IPS-20b (cell line): Measurements from ENCODE around the gene FBXO42.

Experiments
- H3K27ac ChIP-seq: one replicate; pipeline ENCODE4 v1.5.1; 2013; ENCODE audit warnings: low read length
- H3K27me3 ChIP-seq: 2 replicates; pipeline ENCODE4 v1.6.1; 2013; ENCODE audit warnings: mild to moderate bottlenecking, low read length, inconsistent platforms; ENCODE audit not compliant: insufficient read depth
- H3K36me3 ChIP-seq: 2 replicates; pipeline ENCODE4 v1.6.1; 2013; ENCODE audit warnings: low read depth, mild to moderate bottlenecking, inconsistent platforms, low read length, moderate library complexity; ENCODE audit not compliant: insufficient read depth
- H3K4me1 ChIP-seq: 2 replicates; pipeline ENCODE4 v1.6.1; 2013; ENCODE audit warnings: mild to moderate bottlenecking, control low read depth, inconsistent platforms, low read length, moderate library complexity; ENCODE audit not compliant: insufficient read depth
- H3K4me3 ChIP-seq: 2 replicates; pipeline ENCODE4 v1.5.1; 2013; ENCODE audit warnings: mild to moderate bottlenecking, low read length, inconsistent platforms
- H3K9ac ChIP-seq: 2 replicates; pipeline ENCODE4 v1.6.1; 2013; ENCODE audit warnings: low read depth, mild to moderate bottlenecking, inconsistent platforms, low read length, moderate library complexity
- H3K9me3 ChIP-seq: 2 replicates; pipeline ENCODE4 v1.6.1; 2013; ENCODE audit warnings: mild to moderate bottlenecking, low read depth, low read length, inconsistent platforms; ENCODE audit not compliant: insufficient read depth

Gene FBXO42

DNA sequence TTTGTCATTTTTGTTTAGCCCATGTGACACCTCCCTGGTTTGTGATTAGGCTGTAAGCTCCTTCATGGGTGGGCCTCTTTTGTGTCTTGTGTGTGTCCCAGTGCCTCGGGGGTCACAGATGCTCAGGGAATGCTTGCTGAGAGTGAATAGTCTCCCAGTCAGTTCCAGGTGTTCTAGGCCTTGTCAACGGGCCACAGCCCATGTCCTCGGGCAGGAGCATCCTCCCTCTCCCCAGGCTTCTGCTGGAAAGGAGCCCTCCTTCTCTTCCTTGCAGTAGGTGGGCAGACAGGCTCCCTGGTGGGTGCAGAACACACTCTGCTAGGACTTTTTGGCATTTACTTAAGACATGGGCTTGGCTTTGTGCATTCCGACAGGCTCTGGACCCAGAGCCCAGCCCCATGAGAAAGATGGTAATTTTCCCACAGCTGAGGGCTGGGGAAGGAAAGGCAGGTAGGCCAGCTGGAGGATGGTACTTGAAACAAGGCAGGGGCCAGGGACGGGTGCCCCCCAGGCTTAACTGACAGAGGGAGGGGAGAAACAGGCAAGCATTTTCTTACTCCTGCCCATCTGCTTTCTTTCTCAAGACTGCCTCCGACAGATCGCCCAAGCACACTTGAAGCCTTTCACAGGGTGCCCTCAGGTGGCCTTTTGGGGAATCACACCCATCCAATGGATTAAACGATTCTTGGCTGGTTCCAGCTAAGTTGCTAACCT, 108.2 kb downstream of the FBXO42 start:
- no peak overlapping the region for H3K4me3 ChIP-seq
- H3K9ac ChIP-seq, result 0 out of 2 replicates have a peak overlapping the region, but pooled peaks have one; percentile 12
- H3K27ac ChIP-seq, result no peak overlapping the region
- no peaks in the 10 kb centered on the region for H3K4me1 ChIP-seq
- H3K36me3 ChIP-seq, result peaks cover 12% of the 10 kb centered on the region; the same call in 1 of the 2 replicates
- no peaks in the 10 kb centered on the region for H3K9me3 ChIP-seq
- H3K27me3 ChIP-seq, result no peaks in the 10 kb centered on the region

GRCh38 chr1:16243215-16243610, 109.1 kb downstream of the FBXO42 start:
- Histone ChIP-seq H3K27me3 (no peaks in the 10 kb centered on the region), H3K36me3 (peaks cover 7% of the 10 kb centered on the region; the same call in 1 of the 2 replicates), H3K4me1 (no peaks in the 10 kb centered on the region), H3K4me3 (no peak overlapping the region), H3K9me3 (no peaks in the 10 kb centered on the region), H3K27ac (no peak overlapping the region), H3K9ac (no peak overlapping the region)

- Histone ChIP-seq H3K9me3 (no peaks in the 10 kb centered on the region), H3K36me3 (peaks cover 7% of the 10 kb centered on the region; the same call in 1 of the 2 replicates), H3K9ac (no peak overlapping the region), H3K4me3 (no peak overlapping the region), H3K27ac (no peak overlapping the region), H3K27me3 (no peaks in the 10 kb centered on the region), H3K4me1 (no peaks in the 10 kb centered on the region)
Observed at GRCh38 chr1:16242556-16243214, 109.6 kb downstream of the FBXO42 start.

GRCh38 chr1:16241221-16241708, 111.0 kb downstream of the FBXO42 start:
- Histone ChIP-seq H3K27ac (no peak overlapping the region), H3K9me3 (no peaks in the 10 kb centered on the region), H3K9ac (no peak overlapping the region), H3K36me3 (no peaks in the 10 kb centered on the region), H3K27me3 (peaks cover 3% of the 10 kb centered on the region), H3K4me1 (peaks cover 3% of the 10 kb centered on the region; the same call in 1 of the 2 replicates), H3K4me3 (no peak overlapping the region)

- Histone ChIP-seq H3K27me3 (peaks cover 8% of the 10 kb centered on the region), H3K9ac (no peak overlapping the region)
Observed at GRCh38 chr1:16239972-16240491, 112.2 kb downstream of the FBXO42 start.

GRCh38 chr1:16237343-16237830, 114.9 kb downstream of the FBXO42 start:
- H3K4me1 ChIP-seq, result peaks cover 3% of the 10 kb centered on the region; the same call in 1 of the 2 replicates
- no peaks in the 10 kb centered on the region for H3K36me3 ChIP-seq
- H3K4me3 ChIP-seq, result peak overlapping the region; percentile 88
- H3K9ac ChIP-seq, result peak overlapping the region; percentile 78; the same call in 1 of the 2 replicates
- H3K27me3 ChIP-seq, result peaks cover 8% of the 10 kb centered on the region
- H3K27ac ChIP-seq, result no peak overlapping the region
- H3K9me3 ChIP-seq, result no peaks in the 10 kb centered on the region

More at GRCh38 chr1:16239972-16240491, 112.2 kb downstream of the FBXO42 start:
- H3K36me3 ChIP-seq, result no peaks in the 10 kb centered on the region
- peaks cover 3% of the 10 kb centered on the region; the same call in 1 of the 2 replicates for H3K4me1 ChIP-seq
- H3K9me3 ChIP-seq, result no peaks in the 10 kb centered on the region
- H3K27ac ChIP-seq, result no peak overlapping the region
- no peak overlapping the region for H3K4me3 ChIP-seq

- Histone ChIP-seq H3K36me3 (no peaks in the 10 kb centered on the region), H3K9me3 (no peaks in the 10 kb centered on the region), H3K9ac (peak within 1 kb of the TSS; percentile 78; the same call in 1 of the 2 replicates), H3K4me3 (peak within 1 kb of the TSS; percentile 88), H3K4me1 (peaks cover 3% of the 10 kb centered on the region; the same call in 1 of the 2 replicates), H3K27me3 (peaks cover 8% of the 10 kb centered on the region), H3K27ac (no peak within 1 kb of the TSS)
Observed at GRCh38 chr1:16236511-16237342, 115.6 kb downstream of the FBXO42 start, which contains the start of gene CPLANE2. TSS of gene CPLANE2 (minus strand) at chr1:16237183. CDS start at chr1:16236742, 441 bp downstream.

DNA sequence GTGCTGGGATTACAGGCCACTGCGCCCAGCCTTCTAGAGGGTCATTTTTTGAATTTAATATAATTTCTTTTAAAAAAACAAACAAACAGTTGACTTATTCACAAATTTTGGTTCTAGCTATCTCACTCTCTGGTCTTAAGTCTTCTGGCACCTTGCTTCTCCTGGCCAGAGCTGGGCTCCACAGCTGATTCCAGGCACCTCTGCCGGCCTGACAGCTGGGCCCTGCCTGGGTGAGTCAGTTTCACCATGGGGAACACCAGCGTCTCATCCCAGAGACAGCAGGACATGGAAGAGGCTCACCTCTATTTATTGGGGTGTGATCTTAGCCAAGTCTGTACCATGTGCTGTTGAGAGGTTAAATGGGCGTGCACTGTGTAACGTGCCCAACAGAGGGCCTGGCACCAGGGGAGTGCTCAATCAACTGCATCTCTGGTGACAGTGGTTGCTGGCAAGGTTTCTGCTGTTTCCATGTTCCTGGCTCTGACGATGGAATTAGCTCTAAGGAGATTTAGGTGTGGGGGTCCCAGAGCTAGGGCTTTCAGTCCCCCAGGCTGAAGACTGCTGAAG, 116.3 kb downstream of the FBXO42 start:
- Histone ChIP-seq H3K36me3 (no peaks in the 10 kb centered on the region), H3K4me1 (peaks cover 3% of the 10 kb centered on the region; the same call in 1 of the 2 replicates), H3K4me3 (peak overlapping the region; percentile 88), H3K9me3 (no peaks in the 10 kb centered on the region), H3K27ac (no peak overlapping the region), H3K9ac (peak overlapping the region; percentile 71; the same call in 1 of the 2 replicates), H3K27me3 (peaks cover 8% of the 10 kb centered on the region)

- Histone ChIP-seq H3K36me3 (no peaks in the 10 kb centered on the region), H3K4me3 (no peak overlapping the region), H3K27ac (no peak overlapping the region), H3K9ac (no peak overlapping the region), H3K4me1 (peaks cover 3% of the 10 kb centered on the region; the same call in 1 of the 2 replicates), H3K27me3 (peaks cover 8% of the 10 kb centered on the region), H3K9me3 (no peaks in the 10 kb centered on the region)
Observed at GRCh38 chr1:16235347-16235746, 116.9 kb downstream of the FBXO42 start.

GRCh38 chr1:16233431-16233830, 118.8 kb downstream of the FBXO42 start:
- Histone ChIP-seq H3K36me3 (no peaks in the 10 kb centered on the region), H3K4me1 (peaks cover 3% of the 10 kb centered on the region; the same call in 1 of the 2 replicates), H3K9ac (no peak overlapping the region), H3K9me3 (no peaks in the 10 kb centered on the region), H3K27me3 (peaks cover 27% of the 10 kb centered on the region), H3K27ac (no peak overlapping the region), H3K4me3 (no peak overlapping the region)
